ENCODE data around the gene DDC. TPM values are rescaled to one million over a fixed set of nuclear protein-coding genes. Genes with fewer than 3 reads are reported as not detected.
A peak's percentile ranks its signal among the peaks of the same experiment; 100 is the strongest.

DDC gene
- polyA plus RNA-seq, 1 donor from 2014 or later = not detected

DNA sequence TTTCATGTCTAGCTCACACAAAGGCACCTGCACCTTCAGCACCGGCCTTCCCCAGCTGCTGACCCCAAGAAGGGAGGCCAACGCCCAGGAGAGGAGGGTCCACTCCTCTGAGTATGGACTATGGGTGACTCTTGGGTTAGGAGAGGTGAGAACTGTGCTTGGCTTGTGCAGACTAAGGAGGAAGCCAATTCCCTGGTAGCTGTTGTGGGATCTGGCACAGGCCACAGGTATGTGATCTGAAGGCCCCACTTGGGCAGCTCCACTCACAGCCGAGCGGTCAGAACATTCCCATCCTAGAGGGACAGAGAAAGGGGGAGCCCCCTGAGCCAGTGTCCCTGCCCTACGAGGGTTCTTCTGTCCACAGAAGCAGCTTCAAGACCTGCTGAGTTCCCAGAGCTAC is 62.3 kb downstream of the DDC start:
- Mint-ChIP-seq H3K27ac (no peak overlapping the region), H3K27me3 (peaks cover 4% of the 10 kb centered on the region), H3K9me3 (no peaks in the 10 kb centered on the region), H3K4me3 (no peak overlapping the region), H3K4me1 (no peaks in the 10 kb centered on the region), H3K36me3 (no peaks in the 10 kb centered on the region)

DNA sequence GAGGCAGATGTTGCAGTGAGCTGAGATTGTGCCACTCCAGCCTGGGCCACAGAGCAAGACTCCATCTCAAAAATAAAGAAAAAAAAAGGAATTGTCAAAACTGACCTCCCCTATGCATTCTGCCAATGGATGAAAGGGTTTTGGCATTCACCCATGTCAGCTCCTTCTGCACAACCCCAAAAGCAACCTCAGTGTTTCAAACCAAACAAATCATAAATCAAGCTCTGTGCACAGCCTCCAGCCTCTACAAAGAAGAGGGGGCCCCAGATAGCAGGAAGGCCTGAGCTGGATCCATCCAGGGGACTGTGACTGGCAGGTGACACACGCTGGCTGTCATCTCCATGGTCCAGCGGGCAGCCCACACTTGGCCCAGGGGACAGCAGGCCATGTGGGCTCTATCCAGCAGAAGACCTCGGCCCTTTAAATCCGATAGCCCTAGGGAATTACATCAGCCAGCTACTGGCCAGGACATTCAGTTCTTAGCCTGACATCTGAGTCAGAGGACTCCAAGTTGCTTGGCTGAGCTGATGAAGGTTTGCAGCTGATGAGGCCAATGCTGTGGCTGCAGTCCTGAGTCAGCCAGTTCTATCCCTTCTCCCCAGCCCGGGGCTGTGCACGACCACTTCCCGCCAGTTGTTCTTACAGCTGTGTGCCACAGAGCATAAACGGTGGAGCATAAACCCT is 63.1 kb downstream of the DDC start:
- H3K36me3 Mint-ChIP-seq = no peaks in the 10 kb centered on the region
- H3K9me3 Mint-ChIP-seq = no peaks in the 10 kb centered on the region
- peaks cover 5% of the 10 kb centered on the region for H3K27me3 Mint-ChIP-seq
- H3K4me1 Mint-ChIP-seq = no peaks in the 10 kb centered on the region
- H3K27ac Mint-ChIP-seq = no peak overlapping the region
- no peak overlapping the region for H3K4me3 Mint-ChIP-seq

DNA sequence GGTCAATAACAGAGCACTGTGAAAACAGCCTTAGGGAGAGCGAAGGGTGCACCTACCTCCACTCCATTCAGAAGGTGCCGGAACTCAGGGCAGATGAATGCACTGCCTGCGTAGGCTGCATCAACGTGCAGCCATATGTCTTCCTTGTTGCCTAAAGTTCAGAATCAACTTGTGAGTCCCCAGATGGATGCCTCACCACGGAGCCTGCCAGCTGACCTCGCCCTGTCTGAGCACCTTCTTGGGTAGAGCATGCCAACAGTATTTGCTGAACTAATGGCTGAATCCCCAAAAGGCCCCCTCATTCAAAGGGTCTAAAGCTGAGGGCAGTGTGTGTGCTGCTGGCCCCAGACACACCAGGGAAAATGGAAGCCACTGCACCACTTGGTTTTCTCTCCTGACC is 66.1 kb downstream of the DDC start:
- no peaks in the 10 kb centered on the region for H3K36me3 Mint-ChIP-seq
- H3K4me3 Mint-ChIP-seq = no peak overlapping the region
- no peaks in the 10 kb centered on the region for H3K4me1 Mint-ChIP-seq
- no peak overlapping the region for H3K27ac Mint-ChIP-seq
- H3K9me3 Mint-ChIP-seq = no peaks in the 10 kb centered on the region
- H3K27me3 Mint-ChIP-seq = peaks cover 19% of the 10 kb centered on the region

DNA sequence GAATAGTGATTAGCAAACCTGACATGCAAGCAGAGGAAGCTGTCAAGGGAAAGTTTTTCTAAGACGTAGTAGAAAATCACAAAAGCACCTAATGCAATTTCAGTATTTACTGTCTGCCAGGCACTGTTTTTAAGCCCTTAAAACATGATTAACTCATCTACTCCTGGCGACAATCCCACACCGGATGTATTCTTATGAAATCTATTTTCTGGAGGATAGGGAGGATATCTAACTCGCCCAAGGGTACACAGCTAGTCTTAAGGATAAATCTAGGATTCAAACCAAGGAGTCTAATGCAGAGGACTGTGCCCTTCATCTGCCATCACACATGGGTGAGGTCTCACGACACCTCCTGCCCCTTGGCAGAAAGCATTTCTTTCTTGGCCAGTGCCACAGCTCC is 67.2 kb downstream of the DDC start:
- no peak overlapping the region for H3K27ac Mint-ChIP-seq
- H3K4me3 Mint-ChIP-seq = no peak overlapping the region
- no peaks in the 10 kb centered on the region for H3K9me3 Mint-ChIP-seq
- peaks cover 25% of the 10 kb centered on the region for H3K27me3 Mint-ChIP-seq
- H3K4me1 Mint-ChIP-seq = no peaks in the 10 kb centered on the region
- no peaks in the 10 kb centered on the region for H3K36me3 Mint-ChIP-seq

DNA sequence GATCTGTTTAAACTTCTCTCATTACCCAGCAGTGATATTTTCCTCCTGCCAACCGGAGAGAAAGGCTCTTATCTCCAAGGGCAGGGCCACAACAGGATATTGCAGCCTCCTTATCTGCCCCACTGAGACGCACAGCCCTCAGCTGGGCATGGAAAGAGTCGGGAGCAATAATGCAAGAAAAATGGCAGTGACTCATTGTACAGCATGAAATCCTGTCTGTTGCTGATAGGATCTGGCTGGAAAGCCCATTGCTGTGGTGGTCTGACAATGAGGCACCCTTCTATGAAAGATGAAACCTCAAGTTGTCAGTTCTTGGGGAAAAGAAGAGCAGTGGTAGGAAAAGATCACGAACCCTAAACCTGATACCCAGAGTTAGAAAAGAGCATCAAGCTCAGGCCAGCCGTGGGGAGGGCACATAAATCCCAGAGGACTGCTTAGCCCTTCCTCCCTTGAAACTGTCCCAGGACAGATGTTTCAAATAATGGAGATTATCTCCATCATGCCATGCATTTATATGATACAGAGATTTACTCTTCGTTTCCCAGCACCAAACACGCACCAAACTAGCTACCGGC is 68.0 kb downstream of the DDC start:
- Mint-ChIP-seq H3K36me3 (no peaks in the 10 kb centered on the region), H3K27ac (peak overlapping the region in 1 of 3 donors; percentile 12), H3K4me3 (no peak overlapping the region), H3K9me3 (no peaks in the 10 kb centered on the region), H3K27me3 (peaks cover 23% of the 10 kb centered on the region), H3K4me1 (no peaks in the 10 kb centered on the region)

DNA sequence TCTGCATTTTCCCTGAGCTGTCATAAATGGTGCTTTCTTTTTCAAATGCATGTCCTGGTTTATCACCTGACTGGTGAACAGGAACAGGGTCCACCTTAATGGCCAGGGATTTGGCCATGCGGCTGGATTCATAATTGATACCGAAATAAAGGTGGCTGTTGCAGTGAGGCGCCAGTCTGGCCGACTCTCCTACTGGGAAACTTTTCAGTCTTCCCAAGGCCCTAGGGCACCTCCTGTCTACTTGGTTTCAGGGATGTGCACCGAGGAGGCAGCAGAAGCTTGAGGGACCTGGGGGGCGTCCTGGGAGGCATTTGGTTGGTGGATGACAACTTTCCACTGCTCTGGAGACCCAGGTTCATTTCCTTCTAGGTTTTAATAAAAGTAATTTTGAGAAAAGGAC is 68.6 kb downstream of the DDC start:
- H3K4me1 Mint-ChIP-seq = no peaks in the 10 kb centered on the region
- H3K9me3 Mint-ChIP-seq = no peaks in the 10 kb centered on the region
- no peak overlapping the region for H3K27ac Mint-ChIP-seq
- H3K27me3 Mint-ChIP-seq = peaks cover 23% of the 10 kb centered on the region
- H3K36me3 Mint-ChIP-seq = no peaks in the 10 kb centered on the region
- no peak overlapping the region for H3K4me3 Mint-ChIP-seq

DNA sequence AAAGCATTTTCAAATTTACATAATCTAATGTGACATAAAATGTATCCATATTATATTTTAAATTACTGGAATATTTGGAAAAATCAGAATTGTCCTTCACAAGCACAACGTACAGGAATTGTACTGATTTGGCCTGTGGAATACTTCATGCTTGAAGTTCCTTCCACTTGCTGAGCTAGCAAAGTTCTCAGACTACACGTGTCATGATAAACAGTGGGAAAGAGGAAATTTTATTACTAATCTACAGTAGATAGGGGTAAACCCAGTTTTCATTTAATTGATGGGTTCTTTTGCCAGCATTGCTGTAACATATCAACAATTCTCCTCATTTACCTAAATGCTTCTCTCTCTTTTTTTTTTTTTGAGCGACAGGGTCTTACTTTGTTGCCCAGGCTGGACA is 69.5 kb downstream of the DDC start:
- Mint-ChIP-seq H3K27me3 (peaks cover 25% of the 10 kb centered on the region), H3K4me1 (no peaks in the 10 kb centered on the region), H3K36me3 (no peaks in the 10 kb centered on the region), H3K27ac (no peak overlapping the region), H3K9me3 (no peaks in the 10 kb centered on the region), H3K4me3 (no peak overlapping the region)

DNA sequence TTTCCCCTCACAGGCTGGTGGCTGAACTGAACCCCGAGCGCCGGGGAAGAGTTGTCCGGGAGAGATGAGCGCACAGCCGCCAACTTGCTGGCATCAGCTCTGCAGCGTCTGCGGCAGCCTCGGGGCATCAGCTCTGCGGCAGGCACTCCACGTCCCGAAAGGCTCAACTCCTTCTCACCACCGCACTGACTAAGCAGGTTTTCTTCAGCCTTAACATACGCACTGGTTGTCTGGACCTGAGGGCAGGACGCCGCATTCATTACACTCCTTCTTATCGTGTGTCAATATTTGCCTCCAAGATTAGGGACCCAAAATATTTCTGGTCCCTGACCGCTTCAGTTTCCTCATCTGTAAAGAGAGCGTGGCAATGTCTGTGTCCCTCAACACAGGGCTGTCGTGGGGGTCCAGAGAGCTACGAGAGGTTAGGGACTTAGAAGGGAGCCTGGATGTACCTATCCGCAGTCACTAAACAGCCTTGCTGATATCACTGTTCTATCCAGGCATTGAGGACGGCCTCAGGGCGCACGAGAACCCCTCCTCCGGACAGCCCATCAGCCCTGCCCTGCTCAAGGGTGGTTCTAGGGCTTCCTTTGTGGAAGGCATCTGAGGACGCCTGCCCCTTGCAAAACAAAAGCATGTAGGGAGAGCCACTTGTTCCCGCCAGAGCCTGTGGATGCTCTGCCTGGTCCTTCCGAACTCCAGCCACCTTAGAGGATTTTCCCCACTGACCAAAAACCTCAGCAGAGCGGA is 72.3 kb downstream of the DDC start:
- Mint-ChIP-seq H3K36me3 (no peaks in the 10 kb centered on the region), H3K4me1 (no peaks in the 10 kb centered on the region), H3K27ac (no peak overlapping the region), H3K4me3 (no peak overlapping the region), H3K9me3 (peaks cover 0 to 3% (median 0%) of the 10 kb centered on the region in 3 donors), H3K27me3 (peaks cover 24% of the 10 kb centered on the region)

DNA sequence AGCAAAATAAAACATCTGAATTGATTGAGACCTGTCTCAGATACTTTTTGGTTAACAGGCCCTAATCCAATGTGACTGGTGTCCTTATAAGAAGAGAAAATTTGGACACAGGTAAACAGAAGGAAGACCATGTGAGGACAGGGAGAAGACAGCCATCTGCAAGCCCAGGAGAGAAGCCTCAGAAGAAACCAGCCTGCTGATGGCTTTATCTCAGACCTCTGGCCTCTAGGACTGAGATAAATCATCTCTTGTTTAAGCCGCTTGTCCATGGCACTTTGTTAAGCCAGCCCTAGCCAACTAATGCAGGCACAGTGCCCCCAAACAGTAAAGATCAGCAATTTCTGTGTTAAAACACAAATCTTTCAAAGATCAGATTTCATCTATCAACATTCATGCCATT is 73.3 kb downstream of the DDC start:
- no peaks in the 10 kb centered on the region for H3K4me1 Mint-ChIP-seq
- peaks cover 0 to 3% (median 0%) of the 10 kb centered on the region in 3 donors for H3K9me3 Mint-ChIP-seq
- H3K36me3 Mint-ChIP-seq = no peaks in the 10 kb centered on the region
- H3K27me3 Mint-ChIP-seq = peaks cover 22% of the 10 kb centered on the region
- no peak overlapping the region for H3K4me3 Mint-ChIP-seq
- H3K27ac Mint-ChIP-seq = no peak overlapping the region

DNA sequence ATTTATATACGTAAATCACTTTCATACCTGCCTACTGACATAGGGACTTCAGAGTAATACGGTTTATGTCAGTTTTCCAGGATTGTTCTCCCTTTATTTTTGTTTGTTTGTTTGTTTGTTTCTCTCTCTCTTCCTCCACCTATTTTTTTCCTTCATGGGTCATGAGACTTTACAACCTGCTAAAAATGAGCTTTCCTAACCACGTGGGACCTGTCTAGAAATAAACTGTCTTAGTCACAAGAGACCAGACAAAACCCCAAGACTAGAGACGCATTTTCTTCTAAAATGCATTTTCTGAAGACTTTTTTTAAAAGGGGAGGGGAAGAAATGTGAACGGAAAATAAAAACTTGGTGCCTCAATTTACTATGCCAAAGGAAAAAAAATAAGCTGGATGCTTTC is 74.0 kb downstream of the DDC start:
- Mint-ChIP-seq H3K4me3 (no peak overlapping the region), H3K27me3 (peaks cover 15% of the 10 kb centered on the region), H3K36me3 (no peaks in the 10 kb centered on the region), H3K4me1 (no peaks in the 10 kb centered on the region), H3K9me3 (peaks cover 0 to 3% (median 0%) of the 10 kb centered on the region in 3 donors), H3K27ac (no peak overlapping the region)

DNA sequence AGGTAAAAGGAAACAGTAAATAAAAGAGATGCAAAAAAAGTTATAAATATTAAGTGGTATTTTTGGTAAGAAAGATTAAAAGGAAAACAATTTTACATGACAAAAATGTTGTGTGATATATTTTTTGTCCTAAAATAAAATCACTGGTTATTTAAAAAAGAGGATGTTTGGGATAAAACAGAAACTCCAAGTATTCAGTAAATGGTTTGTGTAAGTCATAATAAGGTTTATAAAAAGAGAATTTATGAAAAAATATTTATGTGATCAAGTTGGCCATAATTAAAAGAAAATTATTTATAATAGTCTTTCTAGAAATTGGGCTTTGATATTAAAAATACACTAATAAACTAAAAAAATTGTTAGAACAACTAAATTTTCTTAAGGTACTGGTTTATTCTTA is 76.8 kb downstream of the DDC start:
- Mint-ChIP-seq H3K27ac (no peak overlapping the region), H3K36me3 (no peaks in the 10 kb centered on the region), H3K4me3 (no peak overlapping the region), H3K4me1 (no peaks in the 10 kb centered on the region), H3K27me3 (peaks cover 7% of the 10 kb centered on the region), H3K9me3 (peaks cover 0 to 3% (median 0%) of the 10 kb centered on the region in 3 donors)

DNA sequence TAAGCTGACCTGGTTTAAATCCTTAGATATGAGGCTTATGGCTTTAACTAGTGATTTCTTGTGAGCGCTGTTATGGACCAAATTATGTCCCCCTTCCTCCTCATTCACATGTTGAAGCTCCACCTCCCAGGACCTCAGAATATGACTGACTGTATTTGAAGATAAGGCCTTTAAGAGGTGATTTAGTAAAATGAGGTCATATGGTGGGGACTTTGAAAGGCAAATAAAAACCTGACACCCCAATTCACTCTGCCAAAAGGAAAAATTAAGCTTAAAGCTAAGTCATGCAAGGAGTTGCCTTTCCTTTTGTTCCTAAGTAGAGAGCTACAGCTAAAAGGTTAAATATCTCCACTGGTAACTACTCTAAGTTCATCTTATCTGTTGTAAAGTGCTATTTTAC is 78.7 kb downstream of the DDC start:
- Mint-ChIP-seq H3K36me3 (no peaks in the 10 kb centered on the region), H3K4me3 (no peak overlapping the region), H3K27me3 (peaks cover 2% of the 10 kb centered on the region), H3K4me1 (no peaks in the 10 kb centered on the region), H3K9me3 (peaks cover 0 to 3% (median 0%) of the 10 kb centered on the region in 3 donors), H3K27ac (no peak overlapping the region)

DNA sequence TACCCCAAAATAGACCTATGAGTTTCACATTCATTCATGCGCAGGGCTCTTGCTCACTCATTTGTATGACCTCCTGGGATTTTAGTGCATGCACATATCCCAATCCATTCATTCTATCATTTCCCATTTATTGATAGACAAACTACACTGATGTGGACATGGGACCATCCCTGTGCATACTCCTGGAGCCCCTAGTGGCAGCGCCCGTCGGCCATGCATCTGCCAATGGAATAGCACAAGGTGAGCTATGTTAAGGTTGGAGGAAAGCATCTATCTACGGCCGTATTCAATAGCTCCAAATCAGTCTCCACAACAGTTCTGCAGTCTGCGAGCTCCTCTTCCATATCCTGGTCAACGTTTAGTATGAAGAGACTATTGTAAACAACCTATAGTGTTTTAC is 83.3 kb downstream of the DDC start:
- no peaks in the 10 kb centered on the region for H3K36me3 Mint-ChIP-seq

DNA sequence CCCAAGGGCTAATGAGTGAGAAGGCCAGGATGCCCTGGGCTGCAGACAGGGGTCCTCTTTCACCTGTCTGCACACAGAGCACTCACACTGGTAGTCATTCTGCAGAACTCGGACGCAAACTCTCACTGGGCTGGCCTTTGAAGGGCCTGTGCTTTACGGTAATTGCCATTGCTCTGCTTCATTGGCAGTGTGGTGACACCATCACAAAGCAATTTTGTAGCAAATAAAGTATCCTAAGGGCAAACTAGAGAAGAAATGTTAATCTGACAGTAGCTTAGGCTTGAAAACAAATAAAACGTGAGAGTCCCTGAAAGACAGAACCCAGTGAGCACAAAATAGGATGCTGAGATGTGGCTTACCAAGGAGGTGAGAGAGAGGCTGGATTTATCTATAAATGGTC is 84.4 kb downstream of the DDC start:
- Mint-ChIP-seq H3K36me3 (no peaks in the 10 kb centered on the region), H3K27ac (no peak overlapping the region), H3K9me3 (no peaks in the 10 kb centered on the region), H3K27me3 (peaks cover 4% of the 10 kb centered on the region), H3K4me3 (no peak overlapping the region), H3K4me1 (no peaks in the 10 kb centered on the region)

More for the DNA sequence above, 83.3 kb downstream of the DDC start:
- Mint-ChIP-seq H3K4me1 (no peaks in the 10 kb centered on the region), H3K27ac (no peak overlapping the region), H3K27me3 (peaks cover 1% of the 10 kb centered on the region), H3K9me3 (no peaks in the 10 kb centered on the region), H3K4me3 (no peak overlapping the region)

DNA sequence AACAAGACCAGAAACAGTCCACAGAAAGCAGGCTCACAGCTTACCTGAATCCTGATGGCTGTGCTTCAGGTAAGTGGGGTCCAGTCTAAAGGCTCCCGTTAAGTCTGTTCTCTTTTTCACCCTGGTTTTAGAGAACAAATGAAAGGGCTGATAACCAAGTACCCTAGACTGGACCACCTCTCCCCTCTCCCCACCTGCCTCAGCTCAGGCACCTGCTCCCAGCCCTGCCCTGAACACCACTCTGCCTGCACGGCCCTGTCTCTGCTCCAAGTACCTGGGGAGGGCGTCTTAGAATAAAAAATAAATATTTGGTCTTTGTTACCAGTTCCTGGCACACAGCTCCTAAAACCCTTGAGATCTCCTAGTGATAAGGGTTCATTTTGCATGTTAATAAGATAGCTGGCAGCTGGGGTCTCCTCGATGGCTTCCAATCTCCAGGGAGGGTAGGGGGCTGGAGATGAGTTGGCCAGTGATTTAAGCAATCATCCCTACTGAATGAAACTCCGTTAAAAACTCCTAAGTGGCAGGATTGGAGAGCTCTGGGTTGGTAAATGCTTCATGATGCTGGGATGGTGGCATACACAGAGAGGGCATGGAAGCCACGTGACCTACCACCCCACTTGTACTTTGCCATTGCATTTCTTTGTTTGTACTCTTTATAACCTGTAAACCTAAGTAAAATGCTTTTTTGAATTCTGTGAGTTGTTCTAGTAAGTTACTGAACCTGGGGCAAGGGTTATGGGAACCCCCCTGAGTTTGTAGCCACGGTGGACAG is 85.3 kb downstream of the DDC start:
- H3K36me3 Mint-ChIP-seq = no peaks in the 10 kb centered on the region
- peaks cover 0 to under 1% (median under 1%) of the 10 kb centered on the region in 3 donors for H3K4me1 Mint-ChIP-seq
- H3K9me3 Mint-ChIP-seq = no peaks in the 10 kb centered on the region
- H3K27ac Mint-ChIP-seq = no peak overlapping the region
- no peak overlapping the region for H3K4me3 Mint-ChIP-seq
- peaks cover 4% of the 10 kb centered on the region for H3K27me3 Mint-ChIP-seq

All from IgD-negative memory B cell (primary cell).